Lower lobe of right lung (tissue), 2 donors: ENCODE data around the gene IL33. TPM values are rescaled to one million over a fixed set of nuclear protein-coding genes. Genes with fewer than 3 reads are reported as not detected.

Experiments
- ATAC-seq, 2 donors: fragments of 200-7000 bp; cut with Tn5 transposase; one replicate each; pipeline ENCODE4 v1.9.1; 2020 to 2022; ENCODE audit warnings: mild to moderate bottlenecking in 2 of 2, moderate library complexity in 2 of 2
- DNase-seq: peaks from one replicate; pipeline ENCODE4 v3.0.0-alpha.2; 2020
- H3K27ac ChIP-seq: fragments of 200-600 bp; one replicate; pipeline ENCODE4 v1.8.0; 2022
- H3K27me3 ChIP-seq: fragments of 200-600 bp; one replicate; pipeline ENCODE4 v1.8.0; 2022; ENCODE audit warnings: low read depth
- H3K36me3 ChIP-seq: fragments of 200-600 bp; one replicate; pipeline ENCODE4 v1.8.0; 2022; ENCODE audit warnings: mild to moderate bottlenecking
- H3K4me1 ChIP-seq: fragments of 200-600 bp; one replicate; pipeline ENCODE4 v1.8.0; 2022
- H3K4me3 ChIP-seq: fragments of 200-600 bp; one replicate; pipeline ENCODE4 v1.8.0; 2022; ENCODE audit warnings: mild to moderate bottlenecking
- H3K9me3 ChIP-seq: fragments of 200-600 bp; one replicate; pipeline ENCODE4 v1.8.0; 2022
- CTCF ChIP-seq: fragments of 200-600 bp; IDR thresholded peaks from one replicate; pipeline ENCODE4 v1.8.0; 2022; ENCODE audit warnings: antibody characterized with exemption, mild to moderate bottlenecking
- intact Hi-C: fragments of 100-400 bp; cut with DNase I; formaldehyde crosslinking; loops from one replicate; pipeline ENCODE4 v1.11.0; 2022
- total RNA-seq: library from RNA; stranded (reverse); fragmentation: NEBNext Ultra II Directional; extraction: Animal tissue kit (Norgen Biotek cat#: 25700); gene quantifications from one replicate; pipeline ENCODE4 v1.2.1, GENCODE V29; 2021
- donor health status: DM: no; HTN: yes; CAD: no; lungs with severe emphysema.

The IL33 gene
- total RNA-seq, 1 donor from 2014 or later: 47.8 TPM

GRCh38 chr9:6194934-6195333 lies 20.7 kb upstream of the IL33 start:
- Histone ChIP-seq H3K4me1 (peaks cover 22% of the 10 kb centered on the region), H3K9me3 (no peaks in the 10 kb centered on the region), H3K27ac (no peak overlapping the region), H3K36me3 (no peaks in the 10 kb centered on the region), H3K27me3 (no peaks in the 10 kb centered on the region), H3K4me3 (no peak overlapping the region)
- no peak for DNase-seq
- TF ChIP-seq CTCF: no peak
- no peak for ATAC-seq
- intact Hi-C loops: no loop called here

- no peak for TF ChIP-seq CTCF
- no peak for DNase-seq
- peaks cover 23% of the 10 kb centered on the region for H3K4me1 ChIP-seq
- H3K9me3 ChIP-seq: no peaks in the 10 kb centered on the region
- H3K27me3 ChIP-seq: no peaks in the 10 kb centered on the region
- intact Hi-C loops: no loop called here
- no peak overlapping the region for H3K27ac ChIP-seq
- H3K4me3 ChIP-seq: no peak overlapping the region
- H3K36me3 ChIP-seq: no peaks in the 10 kb centered on the region
- no peak for ATAC-seq
These were observed 19.8 kb upstream of the IL33 start for GRCh38 chr9:6195714-6196360.

- intact Hi-C loops: no loop called here
- peaks cover 23% of the 10 kb centered on the region for H3K4me1 ChIP-seq
- DNase-seq (no peak), ATAC-seq (peak; percentile 59 to 80)
- peak; percentile 50 for TF ChIP-seq CTCF
- no peaks in the 10 kb centered on the region for H3K27me3 ChIP-seq
- peak overlapping the region; percentile 21 for H3K27ac ChIP-seq
- H3K9me3 ChIP-seq: no peaks in the 10 kb centered on the region
- H3K36me3 ChIP-seq: no peaks in the 10 kb centered on the region
- H3K4me3 ChIP-seq: no peak overlapping the region
These were observed 18.3 kb upstream of the IL33 start for GRCh38 chr9:6197330-6197729.

GRCh38 chr9:6198251-6198650 lies 17.4 kb upstream of the IL33 start:
- DNase-seq (no peak), ATAC-seq (peak; percentile 73 to 79)
- H3K27ac ChIP-seq: no peak overlapping the region
- no peaks in the 10 kb centered on the region for H3K36me3 ChIP-seq
- no peaks in the 10 kb centered on the region for H3K27me3 ChIP-seq
- no peak for TF ChIP-seq CTCF
- no peaks in the 10 kb centered on the region for H3K9me3 ChIP-seq
- intact Hi-C loops: no loop called here
- H3K4me3 ChIP-seq: no peak overlapping the region
- peaks cover 23% of the 10 kb centered on the region for H3K4me1 ChIP-seq

GRCh38 chr9:6199596-6199995 lies 16.0 kb upstream of the IL33 start:
- peak overlapping the region; percentile 28 for H3K27ac ChIP-seq
- ATAC-seq (no peak), DNase-seq (no peak)
- no peaks in the 10 kb centered on the region for H3K9me3 ChIP-seq
- H3K36me3 ChIP-seq: no peaks in the 10 kb centered on the region
- H3K4me1 ChIP-seq: peaks cover 23% of the 10 kb centered on the region
- no peak overlapping the region for H3K4me3 ChIP-seq
- TF ChIP-seq CTCF: no peak
- no peaks in the 10 kb centered on the region for H3K27me3 ChIP-seq
- intact Hi-C loops: no loop called here
